Ovary (tissue), 9 donors: ENCODE results near the gene THTPA. TPM values are rescaled to one million over a fixed set of nuclear protein-coding genes. Genes with fewer than 3 reads are reported as not detected.

ENCODE experiments used
- DNase-seq, 5 donors: peaks; one replicate each; pipeline ENCODE4 v3.0.0-alpha.2; 2019 to 2020
- H3K27ac ChIP-seq, 2 donors: fragments of 200-600 bp; one replicate each; pipeline versions ENCODE4 v1.5.1 to v1.8.0; 2019 to 2022
- H3K27me3 ChIP-seq: fragments of 200-600 bp; one replicate; pipeline ENCODE4 v1.8.0; 2022
- H3K36me3 ChIP-seq: fragments of 200-600 bp; sonication (generic); one replicate; pipeline ENCODE4 v1.5.1; 2019
- H3K4me1 ChIP-seq: one replicate; pipeline ENCODE4 v1.8.1; 2013; ENCODE audit warnings: mild to moderate bottlenecking, moderate library complexity; ENCODE audit not compliant: insufficient read depth
- H3K4me3 ChIP-seq: fragments of 200-600 bp; sonication (generic); one replicate; pipeline ENCODE4 v1.5.1; 2017
- H3K9me3 ChIP-seq, 2 donors: fragments of 200-600 bp in 1 of 2; sonication (generic) in 1 of 2; one replicate each; pipeline versions ENCODE4 v1.5.1 to v1.8.1; 2013 to 2019; ENCODE audit warnings: mild to moderate bottlenecking in 1 of 2, moderate library complexity in 1 of 2
- EP300 ChIP-seq: sonication (generic); formaldehyde crosslinking; IDR thresholded peaks from one replicate; pipeline ENCODE4 v1.6.1; 2017; ENCODE audit warnings: antibody characterized with exemption
- POLR2A ChIP-seq: fragments of 450-650 bp; IDR thresholded peaks from one replicate; pipeline ENCODE4 v1.6.1; 2017; ENCODE audit warnings: antibody characterized with exemption, mild to moderate bottlenecking, moderate library complexity
- WGBS, 3 donors: extraction: QIAGEN DNeasy Blood & Tissue Kit in 1 of 3; methylation state at CpG; one replicate each; pipeline versions ENCODE4 v1.1.5 to v1.1.7; 2013 to 2017; 5-methylcytosine and 5-hydroxymethylcytosine counted together
- intact Hi-C, 4 donors: fragments of 100-400 bp; cut with DNase I; formaldehyde crosslinking; loops; one replicate each; pipeline versions ENCODE4 v1.11.0 to v1.15.1; 2022 to 2023
- polyA plus RNA-seq, 2 donors: library from polyadenylated mRNA; stranded (reverse); fragments of 200-250 nt in 1 of 2; fragments of 350-450 nt in 1 of 2; fragmentation: Illumina TruSeq in 1 of 2; extraction: RNeasy Lipid Tissue Mini Kit (QIAGEN cat#74804) in 1 of 2; gene quantifications; one replicate each; pipeline ENCODE4 v1.2.3, GENCODE V29; 2013 to 2014
- total RNA-seq, 7 donors: library from RNA; depleted of rRNA in 2 of 7; stranded (reverse); fragments of >200 nt in 2 of 7; fragmentation: NEBNext Ultra II Directional in 3 of 7; extraction: Animal tissue kit (Norgen Biotek cat#: 25700) in 3 of 7; gene quantifications; one replicate each; pipeline versions ENCODE4 v1.1.0 to v1.2.4, GENCODE V29; 2016 to 2023
- TF ChIP-seq, protein P1 (sequence below), 3 donors: fragments of 450-650 bp in 2 of 3; fragments of 200-600 bp in 1 of 3; IDR thresholded peaks; one replicate each; pipeline versions ENCODE4 v1.5.1 to v1.8.0; 2016 to 2022; ENCODE audit warnings: antibody characterized with exemption in 3 of 3, mild to moderate bottlenecking in 1 of 3
- donor health status: DM: no; HTN: no; CAD: no; lungs with moderate emphysema.
- donor health status: DM: no; HTN: no; CAD: no.
- donor health status: Bipolar disorder and iron deficiency.
- donor health status: DM: yes; HTN: yes; CAD: no.
- donor health status: DM: no; HTN: no; CAD: no.
- donor health status: DM: yes; HTN: yes; CAD: no.

Gene THTPA
- total and polyA plus RNA-seq, 9 donors, result 11.5 to 22.3 (median 19.4) TPM

DNA sequence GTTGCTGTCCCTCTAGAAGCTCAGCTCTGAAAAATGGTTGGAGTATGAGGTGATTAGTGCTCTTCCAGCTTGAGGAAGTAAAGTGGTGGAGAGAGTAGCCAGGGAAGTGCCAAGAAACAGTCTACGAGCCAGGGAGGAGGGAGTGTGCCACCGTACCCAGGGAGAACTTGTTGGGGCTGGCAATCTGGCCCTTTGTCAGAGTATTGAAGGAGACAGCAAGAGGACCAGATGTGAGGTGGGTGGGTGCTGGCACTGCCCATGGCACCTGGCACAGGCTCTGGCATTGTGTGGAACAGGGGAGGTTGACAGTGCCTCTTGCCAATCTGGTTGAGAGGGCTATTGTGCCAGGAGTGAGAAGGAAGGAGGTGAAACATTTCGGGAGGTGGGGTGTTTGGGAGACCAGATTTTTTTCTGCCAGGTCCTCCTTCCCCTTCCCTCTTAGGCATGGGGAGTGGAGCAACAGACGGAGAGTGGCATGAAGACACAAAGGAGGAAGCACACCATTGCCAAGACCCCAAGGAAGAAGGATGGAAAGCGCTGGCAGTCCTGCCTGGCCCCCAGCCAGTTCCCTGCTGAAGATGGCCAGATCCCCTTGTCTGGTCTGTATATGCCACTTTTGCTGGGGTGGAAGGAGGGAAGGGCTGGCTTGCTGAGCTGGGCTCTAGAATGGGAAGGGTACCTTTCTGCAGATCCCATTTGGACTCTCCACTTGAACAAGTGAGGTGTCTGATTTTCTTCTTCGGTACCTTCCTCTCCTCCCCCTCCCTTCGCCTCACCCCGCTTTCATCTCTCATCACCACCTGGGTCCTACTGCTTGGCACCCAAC is 42.0 kb upstream of the THTPA start:
- H3K9me3 ChIP-seq, result no peaks in the 10 kb centered on the region
- no peaks in the 10 kb centered on the region for H3K36me3 ChIP-seq
- H3K4me3 ChIP-seq, result no peak overlapping the region
- 93 to 96% (median 93%) methylated on average over 8 of the region's 8 CpGs for WGBS, 3 donors
- no peak overlapping the region for H3K27ac ChIP-seq
- intact Hi-C loops, result no loop called here
- no peaks in the 10 kb centered on the region for H3K4me1 ChIP-seq
- no peaks in the 10 kb centered on the region for H3K27me3 ChIP-seq
- TF ChIP-seq EP300, result no peak
- no peak for TF ChIP-seq POLR2A
- TF ChIP-seq, protein P1, sequence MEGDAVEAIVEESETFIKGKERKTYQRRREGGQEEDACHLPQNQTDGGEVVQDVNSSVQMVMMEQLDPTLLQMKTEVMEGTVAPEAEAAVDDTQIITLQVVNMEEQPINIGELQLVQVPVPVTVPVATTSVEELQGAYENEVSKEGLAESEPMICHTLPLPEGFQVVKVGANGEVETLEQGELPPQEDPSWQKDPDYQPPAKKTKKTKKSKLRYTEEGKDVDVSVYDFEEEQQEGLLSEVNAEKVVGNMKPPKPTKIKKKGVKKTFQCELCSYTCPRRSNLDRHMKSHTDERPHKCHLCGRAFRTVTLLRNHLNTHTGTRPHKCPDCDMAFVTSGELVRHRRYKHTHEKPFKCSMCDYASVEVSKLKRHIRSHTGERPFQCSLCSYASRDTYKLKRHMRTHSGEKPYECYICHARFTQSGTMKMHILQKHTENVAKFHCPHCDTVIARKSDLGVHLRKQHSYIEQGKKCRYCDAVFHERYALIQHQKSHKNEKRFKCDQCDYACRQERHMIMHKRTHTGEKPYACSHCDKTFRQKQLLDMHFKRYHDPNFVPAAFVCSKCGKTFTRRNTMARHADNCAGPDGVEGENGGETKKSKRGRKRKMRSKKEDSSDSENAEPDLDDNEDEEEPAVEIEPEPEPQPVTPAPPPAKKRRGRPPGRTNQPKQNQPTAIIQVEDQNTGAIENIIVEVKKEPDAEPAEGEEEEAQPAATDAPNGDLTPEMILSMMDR (IDR thresholded peaks at IDR 0.05), result no peak
- no peak for DNase-seq

GRCh38 chr14:23514644-23514957 is 41.5 kb upstream of the THTPA start:
- Histone ChIP-seq H3K9me3 (no peaks in the 10 kb centered on the region), H3K27me3 (no peaks in the 10 kb centered on the region), H3K4me3 (no peak overlapping the region), H3K27ac (no peak overlapping the region), H3K4me1 (no peaks in the 10 kb centered on the region), H3K36me3 (no peaks in the 10 kb centered on the region)
- 80 to 85% (median 83%) methylated on average over 3 of the region's 3 CpGs for WGBS, 3 donors
- DNase-seq, result no peak
- TF ChIP-seq, protein P1 (IDR thresholded peaks at IDR 0.05), result no peak
- TF ChIP-seq EP300 (no peak), POLR2A (no peak)
- intact Hi-C loops, result no loop called here

- Histone ChIP-seq H3K9me3 (no peaks in the 10 kb centered on the region), H3K27me3 (no peaks in the 10 kb centered on the region), H3K27ac (no peak overlapping the region), H3K4me1 (no peaks in the 10 kb centered on the region), H3K4me3 (no peak overlapping the region), H3K36me3 (no peaks in the 10 kb centered on the region)
- intact Hi-C loops, result no loop called here
- no peak for TF ChIP-seq POLR2A
- TF ChIP-seq, protein P1 (IDR thresholded peaks at IDR 0.05), result no peak
- TF ChIP-seq EP300, result no peak
- 67 to 73% (median 72%) methylated on average over 6 of the region's 6 CpGs for WGBS, 3 donors
- no peak for DNase-seq
Observed at GRCh38 chr14:23517650-23518326, 38.3 kb upstream of the THTPA start.

GRCh38 chr14:23518709-23519108 is 37.4 kb upstream of the THTPA start:
- Histone ChIP-seq H3K4me1 (no peaks in the 10 kb centered on the region), H3K27me3 (no peaks in the 10 kb centered on the region), H3K36me3 (no peaks in the 10 kb centered on the region), H3K4me3 (no peak overlapping the region), H3K27ac (no peak overlapping the region), H3K9me3 (no peaks in the 10 kb centered on the region)
- DNase-seq, result no peak
- intact Hi-C loops, result no loop called here
- 57 to 64% (median 58%) methylated on average over 4 of the region's 4 CpGs for WGBS, 3 donors
- no peak for TF ChIP-seq EP300

- WGBS, 3 donors, result 82 to 85% (median 82%) methylated on average over 14 of the region's 14 CpGs
- Histone ChIP-seq H3K9me3 (no peaks in the 10 kb centered on the region), H3K4me1 (no peaks in the 10 kb centered on the region), H3K27ac (no peak overlapping the region), H3K36me3 (no peaks in the 10 kb centered on the region), H3K27me3 (no peaks in the 10 kb centered on the region), H3K4me3 (no peak overlapping the region)
- no peak for DNase-seq
- intact Hi-C loops, result no loop called here
- TF ChIP-seq EP300, result no peak
- no peak for TF ChIP-seq POLR2A
- TF ChIP-seq, protein P1 (IDR thresholded peaks at IDR 0.05), result no peak
Observed at GRCh38 chr14:23520899-23521533, 35.1 kb upstream of the THTPA start.
